ENCODE results near the gene AHDC1. TPM values are rescaled to one million over a fixed set of nuclear protein-coding genes. Genes with fewer than 3 reads are reported as not detected.

The AHDC1 gene
- polyA plus RNA-seq, 3 donors: 0.16 to 3.3 (median 0.30) TPM

DNA sequence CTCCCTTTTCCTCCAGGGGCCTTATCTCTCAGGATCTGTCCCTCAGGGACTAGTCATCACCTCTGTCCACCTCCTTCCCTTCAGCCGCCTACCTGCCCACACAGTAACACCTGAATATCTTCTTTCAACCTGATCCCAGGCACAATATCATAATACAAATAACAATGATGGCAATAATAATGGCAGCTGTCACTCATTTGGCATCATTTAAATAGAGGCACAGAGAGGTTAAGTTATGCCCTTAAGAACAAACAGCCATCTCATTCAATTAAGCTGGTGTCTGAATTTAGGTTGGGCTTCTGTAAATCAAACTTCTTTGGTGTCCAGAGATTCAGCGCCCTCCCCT is 47.5 kb downstream of the AHDC1 start:
- peak overlapping the region in 2 of 7 donors; percentile 0 to 14 for H3K27ac Mint-ChIP-seq
- peaks cover 0 to 6% (median 2%) of the 10 kb centered on the region in 3 donors for H3K27me3 Mint-ChIP-seq (ENCODE audit: low read depth in 3 of 3)
- no peaks in the 10 kb centered on the region for H3K9me3 Mint-ChIP-seq
- WGBS (ENCODE audit: insufficient coverage): 13% methylated on average over 1 of the region's 2 CpGs
- Histone ChIP-seq H3K9me3 (replicated peaks in 1 of 2; ENCODE audit: control insufficient read depth in 1 of 2, insufficient read depth in 1 of 2, low read length in 2 of 2) (no peaks in the 10 kb centered on the region), H3K4me1 (ENCODE audit: control insufficient read depth in 1 of 2, insufficient read depth in 2 of 2, low read length in 2 of 2) (peaks cover 21 to 22% of the 10 kb centered on the region in 2 donors), H3K4me3 (replicated peaks in 1 of 3; ENCODE audit: low read depth in 2 of 3, low read length in 3 of 3) (peak overlapping the region in 1 of 3 experiments; percentile 74), H2AFZ (ENCODE audit: insufficient read depth, low read depth, low read length, poor library complexity, severe bottlenecking) (no peak overlapping the region), H3K79me2 (ENCODE audit: insufficient read depth, low read length) (no peaks in the 10 kb centered on the region), H3K36me3 (replicated peaks in 1 of 2; ENCODE audit: control insufficient read depth in 1 of 2, insufficient read depth in 2 of 2, low read length in 2 of 2) (peaks cover under 1 to 2% of the 10 kb centered on the region in 2 donors), H3K9ac (ENCODE audit: insufficient read depth, low read length, poor library complexity, severe bottlenecking) (no peak overlapping the region), H4K20me1 (ENCODE audit: insufficient read depth, low read length) (no peaks in the 10 kb centered on the region), H3K4me2 (replicated peaks; ENCODE audit: extremely low read depth, low read length, poor library complexity, severe bottlenecking) (peak overlapping the region; percentile 83), H3K27ac (ENCODE audit: low read depth in 1 of 2, low read length in 2 of 2) (no peak overlapping the region), H3K27me3 (ENCODE audit: control insufficient read depth in 2 of 2, insufficient read depth in 2 of 2, low read length in 2 of 2) (no peaks in the 10 kb centered on the region)
- peaks cover 22% of the 10 kb centered on the region for H3K4me1 Mint-ChIP-seq
- H3K4me3 Mint-ChIP-seq: no peak overlapping the region
- intact Hi-C loops (cut with micrococcal nuclease): loop anchor here (2.0 to 5.0 kb wide), 3 partner anchors 46 to 111 kb away; partner anchors contain the start of gene AHDC1 (in 1 of the 2)
- TF ChIP-seq, protein P1, sequence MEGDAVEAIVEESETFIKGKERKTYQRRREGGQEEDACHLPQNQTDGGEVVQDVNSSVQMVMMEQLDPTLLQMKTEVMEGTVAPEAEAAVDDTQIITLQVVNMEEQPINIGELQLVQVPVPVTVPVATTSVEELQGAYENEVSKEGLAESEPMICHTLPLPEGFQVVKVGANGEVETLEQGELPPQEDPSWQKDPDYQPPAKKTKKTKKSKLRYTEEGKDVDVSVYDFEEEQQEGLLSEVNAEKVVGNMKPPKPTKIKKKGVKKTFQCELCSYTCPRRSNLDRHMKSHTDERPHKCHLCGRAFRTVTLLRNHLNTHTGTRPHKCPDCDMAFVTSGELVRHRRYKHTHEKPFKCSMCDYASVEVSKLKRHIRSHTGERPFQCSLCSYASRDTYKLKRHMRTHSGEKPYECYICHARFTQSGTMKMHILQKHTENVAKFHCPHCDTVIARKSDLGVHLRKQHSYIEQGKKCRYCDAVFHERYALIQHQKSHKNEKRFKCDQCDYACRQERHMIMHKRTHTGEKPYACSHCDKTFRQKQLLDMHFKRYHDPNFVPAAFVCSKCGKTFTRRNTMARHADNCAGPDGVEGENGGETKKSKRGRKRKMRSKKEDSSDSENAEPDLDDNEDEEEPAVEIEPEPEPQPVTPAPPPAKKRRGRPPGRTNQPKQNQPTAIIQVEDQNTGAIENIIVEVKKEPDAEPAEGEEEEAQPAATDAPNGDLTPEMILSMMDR (IDR thresholded peaks at IDR 0.05): no peak
- no peak for DNase-seq
- H3K36me3 Mint-ChIP-seq: peaks cover 5 to 6% of the 10 kb centered on the region in 2 donors

DNA sequence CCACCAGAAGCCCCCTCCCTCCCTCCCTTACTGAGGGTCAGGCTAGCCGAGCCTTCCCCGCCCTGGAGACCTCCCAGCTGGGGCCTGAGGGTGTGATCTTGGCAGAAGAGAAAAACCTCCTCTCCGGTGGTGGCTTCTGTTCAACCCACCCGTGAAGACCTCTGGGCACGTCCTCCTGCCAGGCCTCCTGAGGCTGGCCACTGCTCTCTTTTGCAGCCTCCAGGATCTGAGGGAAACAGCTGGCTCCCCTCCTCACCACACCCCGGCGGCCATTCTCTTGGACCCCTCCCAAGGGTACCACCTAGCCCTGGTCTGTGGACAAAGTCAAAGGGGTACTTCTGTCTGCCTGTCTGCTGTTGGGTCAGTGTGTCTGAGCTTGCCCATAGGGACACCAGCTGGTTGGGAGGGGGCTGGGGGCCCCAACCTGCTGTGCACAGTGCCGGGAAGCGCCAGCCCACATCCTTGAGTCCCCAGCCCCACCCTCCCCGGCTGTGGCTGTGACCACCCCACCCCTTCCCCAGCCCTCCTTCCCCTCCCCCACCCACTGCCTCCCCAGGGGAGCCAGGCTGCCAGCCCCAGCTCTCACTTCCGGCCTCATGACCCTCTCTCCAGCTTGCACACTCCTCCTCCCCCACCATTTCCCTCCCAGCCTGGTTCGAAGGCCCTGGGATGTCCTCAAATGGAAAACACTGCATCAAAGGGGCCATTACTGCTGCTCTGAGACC is 48.1 kb downstream of the AHDC1 start:
- intact Hi-C loops (cut with micrococcal nuclease): loop anchor here (2.0 to 5.0 kb wide), 3 partner anchors 47 to 111 kb away; partner anchors contain the start of gene AHDC1 (in 1 of the 2)
- no peaks in the 10 kb centered on the region for H4K20me1 ChIP-seq (ENCODE audit: insufficient read depth, low read length)
- Mint-ChIP-seq H3K4me3 (no peak overlapping the region), H3K36me3 (peaks cover 9 to 10% of the 10 kb centered on the region in 2 donors), H3K27ac (peak overlapping the region in 2 of 7 donors; percentile 0 to 46), H3K9me3 (no peaks in the 10 kb centered on the region), H3K27me3 (ENCODE audit: low read depth in 3 of 3) (peaks cover 0 to 6% (median 1%) of the 10 kb centered on the region in 3 donors), H3K4me1 (peaks cover 22% of the 10 kb centered on the region)
- no peak overlapping the region for H3K27ac ChIP-seq (ENCODE audit: low read depth in 1 of 2, low read length in 2 of 2)
- peaks cover 21 to 22% of the 10 kb centered on the region in 2 donors for H3K4me1 ChIP-seq (ENCODE audit: control insufficient read depth in 1 of 2, insufficient read depth in 2 of 2, low read length in 2 of 2)
- no peaks in the 10 kb centered on the region for H3K79me2 ChIP-seq (ENCODE audit: insufficient read depth, low read length)
- no peak overlapping the region for H3K9ac ChIP-seq (ENCODE audit: insufficient read depth, low read length, poor library complexity, severe bottlenecking)
- no peak overlapping the region for H2AFZ ChIP-seq (ENCODE audit: insufficient read depth, low read depth, low read length, poor library complexity, severe bottlenecking)
- no peak overlapping the region for H3K4me3 ChIP-seq (replicated peaks in 1 of 3; ENCODE audit: low read depth in 2 of 3, low read length in 3 of 3)
- whole genome bisulfite sequencing (ENCODE audit: insufficient coverage): 0% methylated on average over 2 of the region's 12 CpGs
- DNase-seq: no peak
- no peak overlapping the region for H3K4me2 ChIP-seq (replicated peaks; ENCODE audit: extremely low read depth, low read length, poor library complexity, severe bottlenecking)
- H3K36me3 ChIP-seq (replicated peaks in 1 of 2; ENCODE audit: control insufficient read depth in 1 of 2, insufficient read depth in 2 of 2, low read length in 2 of 2): peaks cover 4 to 8% of the 10 kb centered on the region in 2 donors
- H3K9me3 ChIP-seq (replicated peaks in 1 of 2; ENCODE audit: control insufficient read depth in 1 of 2, insufficient read depth in 1 of 2, low read length in 2 of 2): no peaks in the 10 kb centered on the region
- H3K27me3 ChIP-seq (ENCODE audit: control insufficient read depth in 2 of 2, insufficient read depth in 2 of 2, low read length in 2 of 2): no peaks in the 10 kb centered on the region
- TF ChIP-seq, protein P1 (IDR thresholded peaks at IDR 0.05): no peak

All from CD14-positive monocyte (primary cell).